ENCODE results near the gene M1AP.

Gene M1AP

GRCh38 chr2:74512744-74513604 lies 135.2 kb downstream of the M1AP start:
- in situ Hi-C loops (cut with HindIII; ENCODE audit: low sequenced_read_pairs) = no loop called here
- H3K4me3 ChIP-seq (ENCODE audit: low read depth, low read length) = no peak overlapping the region
- TF ChIP-seq CTCF (IDR thresholded peaks at IDR 0.05; ENCODE audit: low read depth, low read length, missing control alignments) = no peak
- no peak for DNase-seq (ENCODE audit: low read depth)

- TF ChIP-seq CTCF (IDR thresholded peaks at IDR 0.05; ENCODE audit: low read depth, low read length, missing control alignments) = no peak
- in situ Hi-C loops (cut with HindIII; ENCODE audit: low sequenced_read_pairs) = no loop called here
- H3K4me3 ChIP-seq (ENCODE audit: low read depth, low read length) = no peak overlapping the region
- DNase-seq (ENCODE audit: low read depth) = no peak
Observed at GRCh38 chr2:74511104-74511989, 136.8 kb downstream of the M1AP start.

- no peak overlapping the region for H3K4me3 ChIP-seq (ENCODE audit: low read depth, low read length)
- no peak for TF ChIP-seq CTCF (IDR thresholded peaks at IDR 0.05; ENCODE audit: low read depth, low read length, missing control alignments)
- in situ Hi-C loops (cut with HindIII; ENCODE audit: low sequenced_read_pairs) = no loop called here
- DNase-seq (ENCODE audit: low read depth) = no peak
Observed at GRCh38 chr2:74510272-74510671, 137.9 kb downstream of the M1AP start.

DNA sequence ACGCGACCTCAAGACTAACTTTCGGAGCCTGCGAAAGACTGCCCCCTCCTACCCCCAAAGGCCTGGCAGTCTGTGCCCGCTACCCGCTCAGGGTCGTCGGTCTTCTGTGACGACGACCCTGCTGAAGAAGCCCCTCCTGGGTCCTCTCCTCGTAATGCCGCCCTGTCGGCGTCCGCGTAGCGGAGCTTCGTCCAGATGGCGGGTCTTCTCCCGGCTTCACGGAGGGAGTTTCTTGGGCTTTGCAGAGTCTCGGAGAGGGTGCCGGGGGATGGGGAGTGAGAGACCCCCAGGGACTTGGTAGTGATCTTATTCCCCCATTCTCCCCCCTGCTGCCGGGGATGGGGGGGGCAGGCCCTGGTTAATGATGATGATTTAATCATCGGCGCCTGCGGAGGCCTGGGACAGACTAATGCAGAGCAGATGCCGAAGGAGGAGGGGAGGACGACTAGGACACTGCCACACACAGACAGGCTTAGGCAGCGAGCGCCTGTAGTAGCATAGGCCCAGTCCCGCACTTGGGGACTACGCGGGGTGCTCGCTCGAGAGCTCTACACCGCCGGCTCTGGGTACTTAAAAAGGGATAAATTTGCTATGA lies 140.1 kb downstream of the M1AP start:
- H3K4me3 ChIP-seq (ENCODE audit: low read depth, low read length) = peak overlapping the region; percentile 89
- in situ Hi-C loops (cut with HindIII; ENCODE audit: low sequenced_read_pairs) = no loop called here
- no peak for DNase-seq (ENCODE audit: low read depth)
- no peak for TF ChIP-seq CTCF (IDR thresholded peaks at IDR 0.05; ENCODE audit: low read depth, low read length, missing control alignments)

Data from astrocyte of the cerebellum (primary cell).